GM21619 (cell line): ENCODE results near the gene CCDC174.

ENCODE experiments used
- ATAC-seq: cut with Tn5 transposase; IDR thresholded peaks from one replicate; pipeline ENCODE4 v1.9.1; 2021; ENCODE audit not compliant: unreplicated experiment

CCDC174 gene

GRCh38 chr3:14698601-14699244 is 47.2 kb downstream of the CCDC174 start:
- no peak for ATAC-seq

DNA sequence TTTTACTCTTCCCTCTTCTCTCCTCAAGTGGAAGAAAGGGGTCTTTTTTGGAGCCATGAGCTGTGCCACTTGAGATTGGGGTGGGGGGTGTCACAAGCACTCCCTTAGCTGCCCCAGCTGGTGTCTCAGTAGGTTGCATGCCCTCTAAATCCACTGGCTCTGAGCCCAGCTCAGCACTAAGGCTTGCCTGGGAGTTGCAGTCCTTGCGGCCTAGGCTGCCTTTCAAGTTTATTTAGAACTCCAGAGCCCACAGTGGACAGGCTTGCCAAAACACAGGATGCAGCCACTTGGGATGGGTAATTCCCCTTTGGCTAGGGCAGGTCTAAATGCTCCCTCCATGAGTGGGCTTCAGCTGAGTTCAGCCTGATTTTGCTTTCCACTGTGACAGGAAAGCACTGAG is 48.1 kb downstream of the CCDC174 start:
- no peak for ATAC-seq

GRCh38 chr3:14700891-14701290 is 49.3 kb downstream of the CCDC174 start:
- no peak for ATAC-seq

- ATAC-seq: no peak
Observed at GRCh38 chr3:14701676-14702075, 50.1 kb downstream of the CCDC174 start.

DNA sequence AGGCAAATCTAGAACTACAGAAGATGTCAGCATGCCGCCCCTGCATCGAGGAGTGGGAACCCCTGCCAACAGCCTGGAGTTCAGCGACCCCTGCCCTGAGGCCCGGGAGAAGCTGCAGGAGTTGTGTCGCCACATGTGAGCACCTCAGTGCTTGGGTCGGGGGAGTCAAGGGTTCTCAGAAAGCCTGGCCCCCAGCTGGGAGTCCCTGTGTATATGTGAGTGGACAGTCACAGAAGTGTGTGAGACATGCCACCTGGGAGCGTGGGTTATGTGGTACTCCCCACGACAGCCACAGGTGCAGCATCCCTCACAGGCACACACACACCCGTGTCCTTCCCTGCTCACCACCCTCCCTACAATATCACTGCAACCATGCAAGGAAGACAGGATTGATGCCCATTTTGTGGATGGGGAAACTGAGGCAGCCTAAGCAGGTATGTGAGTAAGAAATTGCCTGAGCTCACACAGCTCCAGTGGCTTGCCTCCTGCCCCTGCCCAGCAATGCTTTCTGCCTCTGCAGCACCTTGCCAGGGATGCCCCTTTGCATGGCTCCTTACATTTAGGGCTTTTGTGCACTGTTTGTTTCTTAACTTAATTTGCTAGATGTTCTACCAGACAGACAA is 51.7 kb downstream of the CCDC174 start:
- no peak for ATAC-seq

GRCh38 chr3:14703791-14704190 is 52.2 kb downstream of the CCDC174 start:
- no peak for ATAC-seq

DNA sequence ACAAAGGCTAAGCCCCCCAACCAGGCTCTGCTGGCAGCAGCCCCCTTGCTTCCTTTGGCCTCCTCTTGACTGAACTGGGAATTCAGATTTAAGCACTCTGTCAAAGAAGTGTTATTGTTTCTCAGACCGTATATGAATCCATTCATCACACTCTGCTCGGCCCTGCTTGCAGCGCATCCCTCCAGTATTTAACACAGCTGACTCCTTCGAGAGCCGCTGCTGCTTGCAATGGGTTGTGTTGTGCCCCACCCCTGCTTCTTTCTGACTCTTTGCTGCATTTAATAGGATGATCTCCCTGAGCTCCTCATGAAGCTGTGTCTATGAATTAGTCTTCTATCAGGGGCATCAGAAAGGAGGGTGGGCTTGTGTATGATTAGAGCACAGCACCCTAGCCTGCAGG is 54.5 kb downstream of the CCDC174 start:
- no peak for ATAC-seq

- ATAC-seq: no peak
Observed at GRCh38 chr3:14716591-14716990, 65.0 kb downstream of the CCDC174 start.

GRCh38 chr3:14717307-14717706 is 65.7 kb downstream of the CCDC174 start:
- ATAC-seq: no peak

GRCh38 chr3:14718539-14718938 is 67.0 kb downstream of the CCDC174 start:
- ATAC-seq: peak; percentile 61

DNA sequence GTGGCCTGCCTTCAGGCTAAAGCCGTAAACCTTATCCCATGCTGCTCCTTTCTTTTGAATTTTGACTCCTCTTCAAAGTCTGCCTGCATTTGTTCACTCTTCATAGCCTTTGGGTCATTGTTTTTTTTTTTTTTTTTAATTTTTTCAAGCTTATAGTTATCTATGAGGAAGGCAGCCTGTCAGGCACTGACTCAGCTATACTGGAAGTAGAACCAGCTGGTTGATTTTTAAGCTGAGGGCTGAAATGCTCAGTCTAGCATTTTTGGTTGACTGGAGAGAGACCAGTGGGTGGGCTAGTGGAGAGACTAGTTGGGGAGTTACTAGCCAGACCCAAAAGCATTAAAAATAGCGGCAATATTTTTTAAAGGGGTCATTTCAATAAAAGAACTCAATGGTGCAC is 67.4 kb downstream of the CCDC174 start:
- peak; percentile 42 for ATAC-seq

GRCh38 chr3:14721126-14721864 is 69.7 kb downstream of the CCDC174 start:
- no peak for ATAC-seq
